Measurements from ENCODE around the gene RPL10. TPM values are rescaled to one million over a fixed set of nuclear protein-coding genes. Genes with fewer than 3 reads are reported as not detected.

RPL10 gene
- total RNA-seq, 1 experiment from 2014 or later = 2,445 TPM

DNA sequence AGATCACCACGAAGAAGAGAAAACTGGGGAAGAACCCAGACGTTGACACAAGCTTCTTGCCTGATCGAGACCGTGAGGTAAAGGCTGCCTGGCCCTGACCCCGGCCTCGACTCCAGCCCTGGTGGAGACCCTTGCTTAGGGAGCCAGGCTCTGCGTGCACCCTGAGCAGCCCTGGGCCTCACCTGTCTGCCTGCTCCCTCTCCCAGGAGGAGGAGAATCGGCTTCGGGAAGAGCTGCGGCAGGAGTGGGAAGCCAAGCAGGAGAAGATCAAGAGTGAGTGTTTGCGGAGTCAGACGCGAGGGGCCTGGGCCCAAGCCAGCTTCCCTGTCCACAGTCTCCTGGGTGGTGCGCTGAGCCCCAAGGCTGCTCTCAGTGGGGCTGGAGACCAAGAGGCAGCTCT is 50.3 kb downstream of the RPL10 start:
- H3K36me3 ChIP-seq (ENCODE audit: insufficient read depth, low read length, poor library complexity, severe bottlenecking) = peaks cover 4% of the 10 kb centered on the region
- BruUV-seq (replicated peaks) = no TSS peak
- intact Hi-C loops (cut with micrococcal nuclease; ENCODE audit: unreplicated experiment) = no loop called here
- no peak for DNase-seq (ENCODE audit: low spot score)
- ChIA-PET CTCF (no interaction called here), POLR2A (ENCODE audit: low non-redundant PET) (no interaction called here)
- no peaks in the 10 kb centered on the region for H3K9me3 ChIP-seq (ENCODE audit: low read depth, low read length, poor library complexity, severe bottlenecking)
- no peaks in the 10 kb centered on the region for H3K27me3 ChIP-seq (replicated peaks; ENCODE audit: insufficient read depth, low read depth, low read length, poor library complexity)
- TF ChIP-seq EZH2 (IDR thresholded peaks at IDR 0.05; ENCODE audit: borderline replicate concordance, low read depth, low read length, poor library complexity, severe bottlenecking) = no peak
- TF ChIP-seq, protein P1, sequence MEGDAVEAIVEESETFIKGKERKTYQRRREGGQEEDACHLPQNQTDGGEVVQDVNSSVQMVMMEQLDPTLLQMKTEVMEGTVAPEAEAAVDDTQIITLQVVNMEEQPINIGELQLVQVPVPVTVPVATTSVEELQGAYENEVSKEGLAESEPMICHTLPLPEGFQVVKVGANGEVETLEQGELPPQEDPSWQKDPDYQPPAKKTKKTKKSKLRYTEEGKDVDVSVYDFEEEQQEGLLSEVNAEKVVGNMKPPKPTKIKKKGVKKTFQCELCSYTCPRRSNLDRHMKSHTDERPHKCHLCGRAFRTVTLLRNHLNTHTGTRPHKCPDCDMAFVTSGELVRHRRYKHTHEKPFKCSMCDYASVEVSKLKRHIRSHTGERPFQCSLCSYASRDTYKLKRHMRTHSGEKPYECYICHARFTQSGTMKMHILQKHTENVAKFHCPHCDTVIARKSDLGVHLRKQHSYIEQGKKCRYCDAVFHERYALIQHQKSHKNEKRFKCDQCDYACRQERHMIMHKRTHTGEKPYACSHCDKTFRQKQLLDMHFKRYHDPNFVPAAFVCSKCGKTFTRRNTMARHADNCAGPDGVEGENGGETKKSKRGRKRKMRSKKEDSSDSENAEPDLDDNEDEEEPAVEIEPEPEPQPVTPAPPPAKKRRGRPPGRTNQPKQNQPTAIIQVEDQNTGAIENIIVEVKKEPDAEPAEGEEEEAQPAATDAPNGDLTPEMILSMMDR (conservative IDR thresholded peaks at IDR 0.05; ENCODE audit: low read depth, low read length) = no peak
- no peak overlapping the region for H3K27ac ChIP-seq (ENCODE audit: low read depth, low read length, poor library complexity, severe bottlenecking)
- peaks cover 6% of the 10 kb centered on the region for H3K4me1 ChIP-seq (ENCODE audit: insufficient read depth, low read length, poor library complexity, severe bottlenecking)
- H3K4me3 ChIP-seq (ENCODE audit: low read depth, low read length, poor library complexity, severe bottlenecking) = no peak overlapping the region

DNA sequence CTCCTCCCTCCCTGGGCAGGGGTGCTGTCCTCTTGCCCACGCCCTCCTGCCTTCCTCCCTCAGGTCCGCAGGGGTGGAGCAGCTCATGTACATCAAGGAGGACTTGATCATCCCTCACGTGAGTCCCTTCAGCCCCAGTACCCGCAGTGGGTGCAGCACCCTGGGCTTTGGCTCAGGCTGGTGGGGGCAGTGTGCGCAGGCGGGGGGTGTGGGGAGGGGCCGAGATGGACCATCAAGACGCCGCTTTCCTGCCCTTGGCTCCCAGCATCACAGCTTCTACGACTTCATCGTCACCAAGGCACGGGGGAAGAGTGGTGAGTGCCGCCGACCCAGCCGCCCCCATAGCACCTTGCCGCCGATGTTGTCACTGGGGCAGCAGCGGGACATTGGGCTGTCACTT is 51.4 kb downstream of the RPL10 start:
- no TSS peak for BruUV-seq (replicated peaks)
- Histone ChIP-seq H3K27ac (ENCODE audit: low read depth, low read length, poor library complexity, severe bottlenecking) (no peak overlapping the region), H3K4me1 (ENCODE audit: insufficient read depth, low read length, poor library complexity, severe bottlenecking) (peaks cover 6% of the 10 kb centered on the region), H3K4me3 (ENCODE audit: low read depth, low read length, poor library complexity, severe bottlenecking) (no peak overlapping the region), H3K27me3 (replicated peaks; ENCODE audit: insufficient read depth, low read depth, low read length, poor library complexity) (no peaks in the 10 kb centered on the region), H3K36me3 (ENCODE audit: insufficient read depth, low read length, poor library complexity, severe bottlenecking) (peaks cover 4% of the 10 kb centered on the region), H3K9me3 (ENCODE audit: low read depth, low read length, poor library complexity, severe bottlenecking) (no peaks in the 10 kb centered on the region)
- CTCF ChIA-PET = no interaction called here
- no peak for TF ChIP-seq EZH2 (IDR thresholded peaks at IDR 0.05; ENCODE audit: borderline replicate concordance, low read depth, low read length, poor library complexity, severe bottlenecking)
- TF ChIP-seq, protein P1 (conservative IDR thresholded peaks at IDR 0.05; ENCODE audit: low read depth, low read length) = no peak
- no peak for DNase-seq (ENCODE audit: low spot score)
- intact Hi-C loops (cut with micrococcal nuclease; ENCODE audit: unreplicated experiment) = no loop called here
- POLR2A ChIA-PET (ENCODE audit: low non-redundant PET) = no interaction called here

DNA sequence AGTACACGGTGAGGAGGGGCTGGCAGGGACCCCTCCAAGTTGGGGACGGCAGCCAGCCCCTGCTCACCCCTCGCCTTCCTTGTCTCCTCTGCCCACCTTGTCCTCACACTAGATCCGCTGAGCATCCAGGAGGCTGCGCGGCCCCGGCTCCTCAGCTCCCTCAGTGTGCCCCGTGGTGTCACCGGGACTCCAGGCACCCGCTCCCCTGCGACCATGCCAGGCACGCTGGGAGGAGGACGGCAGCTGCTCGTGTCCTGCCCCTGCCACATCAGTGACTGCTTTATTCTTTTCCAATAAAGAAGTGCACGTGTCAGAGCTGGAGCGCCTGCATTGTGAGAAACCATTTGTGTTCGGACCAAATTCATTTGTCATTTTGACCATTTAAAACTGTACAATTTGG is 52.1 kb downstream of the RPL10 start:
- no peaks in the 10 kb centered on the region for H3K27me3 ChIP-seq (replicated peaks; ENCODE audit: insufficient read depth, low read depth, low read length, poor library complexity)
- no peak for DNase-seq (ENCODE audit: low spot score)
- ChIA-PET POLR2A (ENCODE audit: low non-redundant PET) (no interaction called here), CTCF (no interaction called here)
- no peaks in the 10 kb centered on the region for H3K9me3 ChIP-seq (ENCODE audit: low read depth, low read length, poor library complexity, severe bottlenecking)
- TF ChIP-seq, protein P1 (conservative IDR thresholded peaks at IDR 0.05; ENCODE audit: low read depth, low read length) = no peak
- no peak for TF ChIP-seq EZH2 (IDR thresholded peaks at IDR 0.05; ENCODE audit: borderline replicate concordance, low read depth, low read length, poor library complexity, severe bottlenecking)
- no TSS peak for BruUV-seq (replicated peaks)
- H3K4me1 ChIP-seq (ENCODE audit: insufficient read depth, low read length, poor library complexity, severe bottlenecking) = no peaks in the 10 kb centered on the region
- H3K4me3 ChIP-seq (ENCODE audit: low read depth, low read length, poor library complexity, severe bottlenecking) = no peak overlapping the region
- H3K27ac ChIP-seq (ENCODE audit: low read depth, low read length, poor library complexity, severe bottlenecking) = no peak overlapping the region
- intact Hi-C loops (cut with micrococcal nuclease; ENCODE audit: unreplicated experiment) = no loop called here
- peaks cover 4% of the 10 kb centered on the region for H3K36me3 ChIP-seq (ENCODE audit: insufficient read depth, low read length, poor library complexity, severe bottlenecking)

Small RNA genes within 50 kb of the gene (microRNA-seq; reads per million reads assigned to microRNA genes)
- gene MIR6858 = 4.0 reads per million, percentile 11 among the genes with 10 or more reads in this experiment

Other genes with a start within 250 kb of the RPL10 start
- not detected in 2 replicates for gene OPN1MW, start 215.8 kb upstream of the RPL10 start, total RNA-seq (2021)
- gene OPN1MW2, start 178.6 kb upstream of the RPL10 start, total RNA-seq (2021) = not detected in 2 replicates
- not detected in 2 replicates for gene OPN1MW3, start 140.8 kb upstream of the RPL10 start, total RNA-seq (2021)
- not detected in 2 replicates for gene TEX28, start 103.3 kb upstream of the RPL10 start, total RNA-seq (2021)
- gene TKTL1, start 102.6 kb upstream of the RPL10 start, total RNA-seq (2021) = not detected in 2 replicates
- 1,123 and 1,210 TPM in 2 replicates for gene FLNA, start 23.7 kb upstream of the RPL10 start, total RNA-seq (2021)
- gene EMD, start 19.1 kb upstream of the RPL10 start, total RNA-seq (2021) = 79.6 and 84.7 TPM in 2 replicates
- 6.8 and 8.3 TPM in 2 replicates for gene DNASE1L1, start 10.9 kb downstream of the RPL10 start, total RNA-seq (2021)
- gene TAFAZZIN, start 13.2 kb downstream of the RPL10 start, total RNA-seq (2021) = 41.8 and 55.8 TPM in 2 replicates
- gene ATP6AP1, start 30.3 kb downstream of the RPL10 start, total RNA-seq (2021) = 77.1 and 77.5 TPM in 2 replicates
- 137 and 139 TPM in 2 replicates for gene GDI1, start 38.8 kb downstream of the RPL10 start, total RNA-seq (2021)
- 78.0 and 83.7 TPM in 2 replicates for gene FAM50A, start 45.8 kb downstream of the RPL10 start, total RNA-seq (2021)
- 49.8 and 54.6 TPM in 2 replicates for gene PLXNA3, start 59.9 kb downstream of the RPL10 start, total RNA-seq (2021)
- 30.4 and 34.6 TPM in 2 replicates for gene LAGE3, start 80.9 kb downstream of the RPL10 start, total RNA-seq (2021)
- 30.4 and 31.4 TPM in 2 replicates for gene UBL4A, start 88.2 kb downstream of the RPL10 start, total RNA-seq (2021)
- gene SLC10A3, start 92.3 kb downstream of the RPL10 start, total RNA-seq (2021) = 8.1 and 9.7 TPM in 2 replicates
- gene FAM3A, start 117.9 kb downstream of the RPL10 start, total RNA-seq (2021) = 35.8 and 38.5 TPM in 2 replicates
- 190 and 203 TPM in 2 replicates for gene G6PD, start 148.5 kb downstream of the RPL10 start, total RNA-seq (2021)
- gene IKBKG, start 149.2 kb downstream of the RPL10 start, total RNA-seq (2021) = 28.0 and 30.4 TPM in 2 replicates
- not detected in 2 replicates for gene CTAG1A, start 186.8 kb downstream of the RPL10 start, total RNA-seq (2021)
- gene CTAG1B, start 220.9 kb downstream of the RPL10 start, total RNA-seq (2021) = not detected in 2 replicates

Data from A673 (cell line).